GM18505 (cell line): Measurements from ENCODE around the gene VPS26C.

Experiments used
- ATAC-seq: cut with Tn5 transposase; IDR thresholded peaks from one replicate; pipeline ENCODE4 v1.9.1; 2021; ENCODE audit not compliant: unreplicated experiment
- POLR2A ChIP-seq: IDR thresholded peaks from 4 replicates; pipeline ENCODE4 v1.6.1; 2011; ENCODE audit warnings: borderline replicate concordance; ENCODE audit not compliant: insufficient read depth, insufficient read length; ENCODE audit errors: extremely low read depth

The VPS26C gene

GRCh38 chr21:37210799-37211198 lies 56.3 kb downstream of the VPS26C start:
- no peak for ATAC-seq
- TF ChIP-seq POLR2A, result no peak

DNA sequence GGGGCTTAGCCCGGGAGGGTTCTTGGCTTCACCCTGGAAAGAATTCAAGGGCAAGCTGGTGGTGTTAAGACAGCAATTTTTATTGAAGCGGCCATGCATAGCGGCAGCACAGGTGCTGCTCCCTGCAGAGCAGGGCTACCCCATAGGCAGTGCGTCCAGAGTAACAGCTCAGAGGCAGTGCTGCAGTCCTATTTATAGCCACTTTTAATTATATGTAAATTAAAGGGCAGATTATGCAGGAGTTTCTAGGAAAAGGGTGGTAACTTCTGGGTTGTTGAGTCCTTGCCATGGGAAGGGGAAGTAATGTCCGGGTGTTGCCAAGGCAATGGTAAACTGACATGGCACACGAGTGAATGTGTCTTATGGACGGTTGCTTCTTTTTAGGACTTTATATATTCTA lies 57.0 kb downstream of the VPS26C start:
- TF ChIP-seq POLR2A, result no peak
- no peak for ATAC-seq

DNA sequence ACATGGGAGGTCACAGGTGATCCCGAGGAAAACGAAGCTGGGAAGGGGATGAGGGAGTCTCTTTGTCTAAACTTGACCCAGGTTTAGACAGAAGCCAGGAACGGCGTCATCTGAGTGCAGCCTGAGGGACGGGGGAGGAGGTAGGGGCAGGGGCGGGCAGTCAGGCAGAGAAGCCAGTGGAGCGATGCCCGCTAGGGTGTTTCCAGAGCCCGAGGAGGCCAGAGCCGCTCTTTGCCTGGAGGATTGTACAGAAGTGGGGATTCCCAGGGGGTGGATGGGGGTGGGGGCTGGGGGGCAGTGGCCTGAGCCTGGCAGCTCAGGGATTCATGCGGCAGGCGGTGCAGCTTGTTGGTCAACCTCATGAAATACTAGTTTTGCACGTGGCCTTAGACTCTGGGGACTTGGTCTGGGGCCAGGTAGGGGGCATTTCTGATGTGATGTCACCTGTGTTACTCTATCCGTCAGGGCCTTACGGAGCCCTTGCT lies 58.4 kb downstream of the VPS26C start:
- TF ChIP-seq POLR2A, result no peak
- peak; percentile 48 for ATAC-seq

DNA sequence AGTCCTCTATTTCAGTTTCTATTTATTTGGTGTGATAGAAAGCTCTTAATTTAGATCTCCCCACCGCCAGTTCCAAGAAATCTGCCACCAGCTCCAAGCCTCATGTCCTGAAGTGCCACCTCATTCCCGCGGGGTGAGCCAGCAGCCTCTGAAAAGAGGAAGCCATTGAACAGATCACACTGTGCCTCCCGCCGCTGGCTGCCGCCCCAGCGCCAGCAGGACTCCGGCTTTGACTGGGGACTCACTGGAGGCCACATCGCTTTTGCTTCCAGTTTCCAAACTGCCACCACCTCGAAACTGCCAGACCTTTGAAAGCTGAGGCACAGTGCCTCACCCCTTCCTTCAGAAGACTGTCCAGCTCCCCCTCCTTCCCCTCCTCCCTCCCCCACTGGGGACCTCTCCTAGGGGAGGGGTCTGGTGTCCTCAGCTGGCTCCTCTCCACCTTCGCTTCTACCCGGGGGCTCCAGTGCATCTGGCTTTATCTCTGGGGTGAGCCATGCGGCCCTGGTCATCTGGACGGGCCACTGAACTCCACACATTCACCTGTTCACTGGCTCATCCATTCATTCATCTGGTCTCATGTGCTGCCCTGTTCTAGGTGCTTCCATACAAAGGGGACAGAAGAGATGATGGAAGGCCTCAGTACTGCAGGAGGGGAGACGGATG lies 58.9 kb downstream of the VPS26C start:
- peak; percentile 47 for ATAC-seq
- TF ChIP-seq POLR2A, result peak; percentile 52

- peak; percentile 29 for ATAC-seq
These were observed 59.6 kb downstream of the VPS26C start for GRCh38 chr21:37207441-37208009.

DNA sequence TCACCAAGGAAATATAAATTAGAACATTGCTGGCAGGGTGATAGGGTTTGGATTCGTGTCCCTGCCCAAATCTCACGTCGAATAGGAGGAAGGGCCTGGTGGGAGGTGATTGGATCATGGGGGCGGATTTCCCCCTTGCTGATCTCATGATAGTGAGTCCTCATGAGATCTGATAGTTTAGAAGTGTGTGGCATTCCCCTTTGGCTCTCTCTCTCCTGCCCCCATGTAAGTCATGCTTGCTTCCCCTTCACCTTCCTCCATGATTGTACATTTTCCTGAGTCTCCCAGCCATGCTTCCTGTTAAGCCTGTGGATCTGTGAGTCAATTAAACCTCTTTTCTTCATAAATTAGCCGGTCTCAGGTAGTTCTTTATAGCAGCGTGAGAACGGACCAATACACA lies 60.6 kb downstream of the VPS26C start:
- TF ChIP-seq POLR2A, result no peak
- ATAC-seq, result no peak

More at GRCh38 chr21:37207441-37208009, 59.6 kb downstream of the VPS26C start:
- peak; percentile 46 for TF ChIP-seq POLR2A

- no peak for ATAC-seq
- no peak for TF ChIP-seq POLR2A
These were observed 62.6 kb downstream of the VPS26C start for GRCh38 chr21:37204580-37204979.

DNA sequence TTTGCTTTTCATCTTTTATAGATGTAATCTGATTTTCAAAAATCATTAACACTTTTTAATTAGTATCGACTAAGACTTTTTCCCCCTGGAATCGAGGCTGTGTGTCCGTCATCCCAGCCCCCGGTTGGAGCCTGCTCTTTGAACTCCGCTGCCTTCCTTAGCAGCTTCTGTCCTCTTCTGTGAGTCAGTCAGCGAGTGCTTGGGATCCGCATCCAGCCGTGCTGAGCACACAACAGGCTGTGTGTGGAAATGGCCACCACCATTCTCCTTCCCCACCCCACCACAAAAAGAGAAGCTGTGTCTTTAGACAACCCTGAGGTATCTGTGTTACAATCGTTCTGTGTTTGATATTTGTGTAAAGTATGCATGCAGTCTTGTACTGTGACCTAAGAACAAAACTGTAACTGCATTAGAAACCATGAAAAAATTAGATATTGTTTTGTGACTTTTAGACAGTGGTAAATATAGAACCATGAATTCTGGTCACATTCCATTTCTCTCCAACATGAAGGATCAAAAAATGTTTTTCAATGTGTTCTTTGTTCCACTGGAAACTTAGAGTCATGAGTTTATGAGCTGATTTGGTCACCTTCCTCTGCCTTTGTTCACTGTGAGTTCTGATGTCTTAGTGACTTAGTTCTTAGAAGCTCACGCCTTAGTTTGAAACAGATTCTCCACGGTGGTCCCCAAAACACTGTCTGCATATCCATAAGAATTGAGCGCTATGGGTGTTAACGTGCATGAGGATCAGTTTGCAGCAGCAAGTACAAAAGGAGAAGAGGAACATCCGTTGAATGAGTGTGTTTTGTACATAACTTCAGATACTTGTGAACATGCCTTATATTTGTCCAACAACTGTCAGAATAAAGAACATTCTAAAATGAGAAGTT lies 64.7 kb downstream of the VPS26C start:
- ATAC-seq, result no peak

GRCh38 chr21:37200641-37201480 lies 66.3 kb downstream of the VPS26C start:
- ATAC-seq, result no peak
- TF ChIP-seq POLR2A, result no peak

More for the DNA sequence above, 64.7 kb downstream of the VPS26C start:
- TF ChIP-seq POLR2A, result no peak

DNA sequence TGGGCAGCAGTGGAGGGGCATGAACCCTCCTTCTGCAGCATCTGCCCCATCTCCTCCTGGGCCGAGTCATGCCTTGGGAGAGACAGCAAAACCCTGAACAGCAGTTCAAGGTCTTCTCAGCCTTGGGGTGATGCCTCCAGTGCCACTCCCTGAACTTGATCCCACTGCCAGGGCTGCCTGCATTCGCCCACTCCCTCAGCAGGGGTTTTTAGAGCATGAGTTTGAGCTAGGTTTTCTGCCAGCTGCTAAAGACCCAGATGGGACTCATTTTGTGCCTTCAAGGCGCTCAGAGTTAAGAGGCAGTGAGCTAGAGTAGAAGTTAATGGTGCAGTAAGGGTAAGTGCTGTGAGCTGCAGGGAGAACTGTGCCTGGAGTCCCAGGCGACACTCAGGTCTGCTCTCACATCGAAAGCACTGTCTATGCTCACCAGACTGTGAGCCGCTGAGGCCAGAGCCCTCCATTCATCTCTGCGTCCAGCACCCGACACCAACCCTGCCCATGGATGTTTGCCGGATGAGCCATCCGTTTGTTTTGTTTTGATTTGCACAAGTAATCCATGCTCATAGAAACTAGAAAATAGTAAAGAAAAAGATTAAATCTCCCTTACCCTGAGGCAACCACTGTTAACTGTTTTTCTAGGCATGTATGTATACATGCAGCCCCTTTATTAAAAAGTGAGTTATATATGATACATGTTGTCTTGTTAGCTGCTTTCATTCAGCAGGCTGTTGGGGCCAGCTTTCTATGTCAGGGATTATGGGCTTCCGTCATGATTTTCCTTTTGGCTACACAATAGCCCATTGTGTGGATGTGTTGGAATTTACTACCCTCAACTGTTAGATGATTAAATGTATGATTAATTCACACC lies 67.8 kb downstream of the VPS26C start:
- no peak for TF ChIP-seq POLR2A
- ATAC-seq, result no peak

GRCh38 chr21:37197746-37198145 lies 69.4 kb downstream of the VPS26C start:
- no peak for TF ChIP-seq POLR2A
- ATAC-seq, result no peak

GRCh38 chr21:37196847-37197246 lies 70.3 kb downstream of the VPS26C start:
- TF ChIP-seq POLR2A, result no peak
- ATAC-seq, result no peak
